Right lung (tissue), 5 donors: Measurements from ENCODE around the gene CPNE7. TPM values are rescaled to one million over a fixed set of nuclear protein-coding genes. Genes with fewer than 3 reads are reported as not detected.
"Not testable (repeated sequence)": the region's sequence is repeated elsewhere in the genome, so short reads cannot be mapped to it uniquely, and the experiment has no call there.

ENCODE experiments used
- DNase-seq, 2 donors: peaks; one replicate each; pipeline ENCODE4 v3.0.0-alpha.2; 2013
- polyA plus RNA-seq, 5 donors: library from polyadenylated mRNA; unstranded; fragments of 120-200 nt; gene quantifications; one replicate each; pipeline versions ENCODE4 v1.2.1 to v1.2.3, GENCODE V29; 2013; ENCODE audit warnings: inconsistent platforms in 1 of 5, low replicate concordance in 1 of 5; ENCODE audit not compliant: insufficient read length in 5 of 5, insufficient read depth in 1 of 5

CPNE7 gene
- polyA plus RNA-seq, 5 donors, result 0.26 to 0.76 (median 0.33) TPM; not detected in 1

- DNase-seq, result no peak
Observed at GRCh38 chr16:89565506-89566372, 9.8 kb upstream of the CPNE7 start.

- DNase-seq, result no peak
Observed at GRCh38 chr16:89567656-89568594, 7.6 kb upstream of the CPNE7 start.

GRCh38 chr16:89569506-89570341 is 5.8 kb upstream of the CPNE7 start:
- no peak for DNase-seq

- no peak for DNase-seq
Observed at GRCh38 chr16:89570342-89570923, 5.1 kb upstream of the CPNE7 start.

GRCh38 chr16:89570983-89571598 is 4.5 kb upstream of the CPNE7 start:
- DNase-seq, result not testable (repeated sequence)

GRCh38 chr16:89571636-89572035 is 3.9 kb upstream of the CPNE7 start:
- DNase-seq, result no peak

GRCh38 chr16:89572073-89572484 is 3.5 kb upstream of the CPNE7 start:
- no peak for DNase-seq

GRCh38 chr16:89572485-89573205 is 2.9 kb upstream of the CPNE7 start:
- DNase-seq, result no peak

- no peak for DNase-seq
Observed at GRCh38 chr16:89573826-89574680, 1.5 kb upstream of the CPNE7 start.

GRCh38 chr16:89574681-89575246 is 794 bp upstream of the CPNE7 start:
- DNase-seq, result no peak

GRCh38 chr16:89576153-89577054 is 846 bp downstream of the CPNE7 start:
- no peak for DNase-seq

GRCh38 chr16:89577055-89577759 is 1.6 kb downstream of the CPNE7 start:
- DNase-seq, result no peak

- no peak for DNase-seq
Observed at GRCh38 chr16:89579351-89579750, 3.8 kb downstream of the CPNE7 start.

- DNase-seq, result no peak
Observed at GRCh38 chr16:89581045-89581695, 5.6 kb downstream of the CPNE7 start.

- no peak for DNase-seq
Observed at GRCh38 chr16:89581861-89582563, 6.5 kb downstream of the CPNE7 start.
